ENCODE results near the gene SLC26A8. TPM values are rescaled to one million over a fixed set of nuclear protein-coding genes. Genes with fewer than 3 reads are reported as not detected.

SLC26A8 gene
- total RNA-seq, 1 donor from 2014 or later, result 0.29 TPM

DNA sequence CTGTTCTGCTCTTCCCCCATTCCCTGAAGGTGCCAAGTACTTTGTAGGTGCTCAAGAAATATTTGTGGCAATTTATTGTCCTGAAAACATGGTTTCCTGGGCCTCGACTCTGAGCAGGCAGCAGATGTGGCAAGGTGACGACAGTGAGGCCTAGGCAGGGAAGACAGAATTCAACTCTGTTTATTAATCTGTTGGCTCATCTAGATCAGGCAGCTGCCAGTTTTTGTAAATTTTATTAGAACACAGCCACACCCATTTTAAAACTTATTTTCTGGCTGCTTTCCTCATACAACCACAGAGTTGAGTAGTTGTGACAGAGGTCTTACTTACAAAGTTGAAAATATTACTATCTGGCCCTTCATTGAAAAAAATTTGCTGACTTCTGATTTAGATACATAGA, 27.7 kb upstream of the SLC26A8 start:
- H3K9me3 Mint-ChIP-seq (ENCODE audit: unreplicated experiment), result no peaks in the 10 kb centered on the region
- H3K4me1 Mint-ChIP-seq (ENCODE audit: low read depth, unreplicated experiment), result peaks cover 5% of the 10 kb centered on the region
- TF ChIP-seq, protein P1, sequence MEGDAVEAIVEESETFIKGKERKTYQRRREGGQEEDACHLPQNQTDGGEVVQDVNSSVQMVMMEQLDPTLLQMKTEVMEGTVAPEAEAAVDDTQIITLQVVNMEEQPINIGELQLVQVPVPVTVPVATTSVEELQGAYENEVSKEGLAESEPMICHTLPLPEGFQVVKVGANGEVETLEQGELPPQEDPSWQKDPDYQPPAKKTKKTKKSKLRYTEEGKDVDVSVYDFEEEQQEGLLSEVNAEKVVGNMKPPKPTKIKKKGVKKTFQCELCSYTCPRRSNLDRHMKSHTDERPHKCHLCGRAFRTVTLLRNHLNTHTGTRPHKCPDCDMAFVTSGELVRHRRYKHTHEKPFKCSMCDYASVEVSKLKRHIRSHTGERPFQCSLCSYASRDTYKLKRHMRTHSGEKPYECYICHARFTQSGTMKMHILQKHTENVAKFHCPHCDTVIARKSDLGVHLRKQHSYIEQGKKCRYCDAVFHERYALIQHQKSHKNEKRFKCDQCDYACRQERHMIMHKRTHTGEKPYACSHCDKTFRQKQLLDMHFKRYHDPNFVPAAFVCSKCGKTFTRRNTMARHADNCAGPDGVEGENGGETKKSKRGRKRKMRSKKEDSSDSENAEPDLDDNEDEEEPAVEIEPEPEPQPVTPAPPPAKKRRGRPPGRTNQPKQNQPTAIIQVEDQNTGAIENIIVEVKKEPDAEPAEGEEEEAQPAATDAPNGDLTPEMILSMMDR (IDR thresholded peaks at IDR 0.05; ENCODE audit: partially characterized antibody, unreplicated experiment), result no peak
- no peak overlapping the region for H3K4me3 Mint-ChIP-seq (ENCODE audit: unreplicated experiment)
- no peak overlapping the region for H3K27ac Mint-ChIP-seq (ENCODE audit: unreplicated experiment)
- no peaks in the 10 kb centered on the region for H3K36me3 Mint-ChIP-seq (ENCODE audit: unreplicated experiment)
- no peaks in the 10 kb centered on the region for H3K27me3 Mint-ChIP-seq (ENCODE audit: unreplicated experiment)
- no peak for DNase-seq

DNA sequence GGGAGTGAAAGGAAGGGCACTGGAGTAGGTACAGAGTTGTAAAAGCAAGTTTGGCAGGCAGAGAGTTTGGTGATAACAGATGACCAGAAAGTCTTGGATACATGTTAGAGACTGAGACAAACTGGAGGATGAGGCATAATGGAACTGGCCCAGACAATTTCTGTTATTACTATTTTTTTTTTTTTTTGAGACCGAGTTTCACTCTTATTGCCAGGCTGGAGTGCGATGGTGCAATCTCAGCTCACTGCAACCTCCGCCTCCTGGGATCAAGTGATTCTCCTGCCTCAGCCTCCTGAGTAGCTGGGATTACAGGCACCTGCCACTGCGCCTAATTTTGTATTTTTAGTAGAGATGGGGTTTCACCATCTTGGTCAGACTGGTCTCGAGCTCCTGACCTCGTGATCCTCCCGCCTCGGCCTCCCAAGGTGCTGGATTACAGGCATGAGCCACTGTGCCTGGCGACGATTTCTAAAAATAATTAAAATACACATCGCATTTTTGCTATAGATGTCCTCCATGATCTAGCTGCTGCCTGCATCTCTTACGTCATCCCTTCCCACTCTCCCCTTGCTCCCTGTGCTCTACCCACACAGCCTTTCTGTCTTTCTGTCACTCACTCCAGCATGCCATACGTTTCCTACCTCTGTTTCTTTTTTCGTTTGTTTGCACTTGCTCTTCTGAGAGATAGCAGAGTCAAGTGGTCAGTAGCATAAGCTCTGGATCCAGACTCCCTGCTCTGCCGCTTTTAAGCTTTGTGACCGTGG, 26.7 kb upstream of the SLC26A8 start:
- TF ChIP-seq, protein P1 (IDR thresholded peaks at IDR 0.05; ENCODE audit: partially characterized antibody, unreplicated experiment), result no peak

DNA sequence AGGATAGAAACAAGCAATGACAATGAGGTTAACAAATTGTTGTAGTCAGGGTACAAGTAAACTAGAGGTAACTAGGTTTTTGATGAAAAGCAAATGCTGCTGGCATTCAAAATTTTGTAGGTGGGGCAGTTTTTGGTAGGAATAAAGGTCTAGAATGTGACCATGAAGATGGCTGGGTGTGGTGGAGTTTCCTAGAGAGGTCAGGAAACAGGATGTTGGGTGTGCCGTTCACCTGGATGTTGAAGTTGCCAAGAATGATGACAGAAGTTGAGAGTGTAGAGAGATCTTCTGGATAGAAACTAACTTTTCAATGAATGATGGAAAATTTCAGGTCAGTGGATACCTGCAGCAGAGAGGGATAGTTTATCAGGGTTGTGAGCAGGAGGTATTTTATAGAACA, 25.9 kb upstream of the SLC26A8 start:
- H3K36me3 Mint-ChIP-seq (ENCODE audit: unreplicated experiment), result no peaks in the 10 kb centered on the region
- H3K4me3 Mint-ChIP-seq (ENCODE audit: unreplicated experiment), result no peak overlapping the region
- peaks cover 5% of the 10 kb centered on the region for H3K4me1 Mint-ChIP-seq (ENCODE audit: low read depth, unreplicated experiment)
- H3K9me3 Mint-ChIP-seq (ENCODE audit: unreplicated experiment), result no peaks in the 10 kb centered on the region
- H3K27me3 Mint-ChIP-seq (ENCODE audit: unreplicated experiment), result no peaks in the 10 kb centered on the region
- H3K27ac Mint-ChIP-seq (ENCODE audit: unreplicated experiment), result no peak overlapping the region
- DNase-seq, result no peak
- TF ChIP-seq, protein P1 (IDR thresholded peaks at IDR 0.05; ENCODE audit: partially characterized antibody, unreplicated experiment), result no peak

More for the DNA sequence above, 26.7 kb upstream of the SLC26A8 start:
- no peaks in the 10 kb centered on the region for H3K9me3 Mint-ChIP-seq (ENCODE audit: unreplicated experiment)
- no peaks in the 10 kb centered on the region for H3K27me3 Mint-ChIP-seq (ENCODE audit: unreplicated experiment)
- H3K4me1 Mint-ChIP-seq (ENCODE audit: low read depth, unreplicated experiment), result peaks cover 5% of the 10 kb centered on the region
- H3K4me3 Mint-ChIP-seq (ENCODE audit: unreplicated experiment), result no peak overlapping the region
- H3K27ac Mint-ChIP-seq (ENCODE audit: unreplicated experiment), result no peak overlapping the region
- DNase-seq, result no peak
- H3K36me3 Mint-ChIP-seq (ENCODE audit: unreplicated experiment), result no peaks in the 10 kb centered on the region

DNA sequence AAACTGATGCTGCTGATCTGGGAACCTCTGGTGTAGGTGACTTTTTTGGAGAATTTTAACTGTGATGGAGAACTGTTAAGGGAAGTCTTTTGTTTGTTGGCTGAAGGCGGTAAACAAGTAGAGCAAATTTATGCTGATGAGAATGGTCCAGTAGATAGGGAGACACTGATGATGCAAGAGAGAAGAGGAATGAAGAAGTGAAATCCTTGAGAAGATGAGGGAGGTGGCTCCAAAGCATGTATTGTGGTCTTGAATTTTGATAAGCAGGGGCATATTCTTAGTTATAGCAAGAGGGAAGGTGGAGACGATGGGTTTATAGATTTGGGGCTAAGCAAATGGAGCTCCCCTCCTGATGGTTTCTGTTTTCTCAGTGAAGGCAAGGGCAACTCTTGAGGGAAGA, 25.1 kb upstream of the SLC26A8 start:
- H3K36me3 Mint-ChIP-seq (ENCODE audit: unreplicated experiment), result no peaks in the 10 kb centered on the region
- TF ChIP-seq, protein P1 (IDR thresholded peaks at IDR 0.05; ENCODE audit: partially characterized antibody, unreplicated experiment), result no peak
- no peaks in the 10 kb centered on the region for H3K4me1 Mint-ChIP-seq (ENCODE audit: low read depth, unreplicated experiment)
- H3K27me3 Mint-ChIP-seq (ENCODE audit: unreplicated experiment), result no peaks in the 10 kb centered on the region
- H3K4me3 Mint-ChIP-seq (ENCODE audit: unreplicated experiment), result no peak overlapping the region
- DNase-seq, result no peak
- H3K27ac Mint-ChIP-seq (ENCODE audit: unreplicated experiment), result no peak overlapping the region
- H3K9me3 Mint-ChIP-seq (ENCODE audit: unreplicated experiment), result no peaks in the 10 kb centered on the region

DNA sequence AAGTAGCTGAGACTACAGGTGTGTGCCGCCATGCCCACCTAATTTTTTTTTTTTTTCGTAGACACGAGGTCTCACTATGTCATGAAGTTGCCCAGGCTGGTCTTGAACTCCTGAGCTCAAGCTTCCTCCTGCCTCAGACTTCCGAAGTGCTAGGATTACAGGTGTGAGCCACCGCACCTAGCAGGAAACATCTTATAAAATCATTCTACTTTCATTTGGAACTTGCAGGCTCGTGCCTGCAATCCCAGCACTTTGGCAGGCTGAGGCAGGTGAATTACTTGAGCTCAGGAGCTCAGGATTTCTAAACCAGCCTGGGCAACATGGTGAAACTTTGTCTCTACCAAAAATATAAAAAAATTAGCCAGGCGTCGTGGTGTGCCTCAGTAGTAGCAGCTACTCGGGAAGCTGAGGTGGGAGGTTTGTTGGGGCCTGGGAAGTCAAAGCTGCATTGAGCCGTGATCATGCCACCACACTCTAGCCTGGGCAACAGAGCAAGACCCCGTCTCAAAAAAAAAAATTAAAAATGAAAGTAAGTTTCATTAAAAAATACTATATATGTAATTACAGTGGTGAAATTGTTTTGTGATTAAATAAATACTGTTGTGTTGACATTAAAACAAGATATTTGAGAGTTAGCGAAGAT, 18.3 kb upstream of the SLC26A8 start:
- DNase-seq, result no peak

More for the DNA sequence above, 18.3 kb upstream of the SLC26A8 start:
- Mint-ChIP-seq H3K4me1 (ENCODE audit: low read depth, unreplicated experiment) (peaks cover 2% of the 10 kb centered on the region), H3K36me3 (ENCODE audit: unreplicated experiment) (no peaks in the 10 kb centered on the region), H3K27ac (ENCODE audit: unreplicated experiment) (no peak overlapping the region), H3K9me3 (ENCODE audit: unreplicated experiment) (no peaks in the 10 kb centered on the region), H3K27me3 (ENCODE audit: unreplicated experiment) (no peaks in the 10 kb centered on the region), H3K4me3 (ENCODE audit: unreplicated experiment) (no peak overlapping the region)
- TF ChIP-seq, protein P1 (IDR thresholded peaks at IDR 0.05; ENCODE audit: partially characterized antibody, unreplicated experiment), result no peak

All from glutamatergic neuron (in vitro differentiated cells).